ENCODE measurements around the gene AKTIP. TPM values are rescaled to one million over a fixed set of nuclear protein-coding genes. Genes with fewer than 3 reads are reported as not detected.

The AKTIP gene
- total RNA-seq, 1 experiment from 2014 or later: 23.5 TPM

- TF ChIP-seq REST (IDR thresholded peaks at IDR 0.05; ENCODE audit: low read depth) (no peak), POLR2A (IDR thresholded peaks at IDR 0.05; ENCODE audit: borderline replicate concordance, extremely low read depth, insufficient read depth, insufficient read length) (no peak)
Observed at GRCh38 chr16:53530046-53530445, 27.0 kb upstream of the AKTIP start (continued).

GRCh38 chr16:53529513-53529912 is 26.5 kb upstream of the AKTIP start:
- TF ChIP-seq EZH2 (IDR thresholded peaks at IDR 0.05) (no peak), ATF3 (IDR thresholded peaks at IDR 0.05) (no peak), EGR1 (IDR thresholded peaks at IDR 0.05; ENCODE audit: low read depth) (no peak), ZBTB33 (IDR thresholded peaks at IDR 0.05; ENCODE audit: extremely low read depth, insufficient replicate concordance, low read length) (no peak), EZH2phosphoT487 (IDR thresholded peaks at IDR 0.05; ENCODE audit: borderline replicate concordance) (no peak), CBX3 (IDR thresholded peaks at IDR 0.05; ENCODE audit: low read depth) (no peak)

More at GRCh38 chr16:53529513-53529912, 26.5 kb upstream of the AKTIP start:
- intact Hi-C loops (cut with micrococcal nuclease): no loop called here
- no peaks in the 10 kb centered on the region for H3K27me3 ChIP-seq (ENCODE audit: insufficient read depth, low read length)
- RAD21 ChIA-PET (ENCODE audit: low non-redundant PET in 1 of 2, low total read pairs in 2 of 2, uncharacterized antibody in 2 of 2, unreplicated experiment in 2 of 2): no interaction called here
- H3K36me3 ChIP-seq (ENCODE audit: control insufficient read depth in 1 of 2, insufficient read depth in 2 of 2, low read length in 2 of 2): no peaks in the 10 kb centered on the region
- H3K9me2 ChIP-seq (ENCODE audit: insufficient read depth): no peaks in the 10 kb centered on the region
- CTCF ChIA-PET: no interaction called here
- no peaks in the 10 kb centered on the region for H3K4me1 ChIP-seq (ENCODE audit: control insufficient read depth in 1 of 2, insufficient read depth in 2 of 2, low read length in 2 of 2)
- no peak overlapping the region for H3K27ac ChIP-seq (ENCODE audit: low read depth, low read length)
- H3K4me3 ChIP-seq (replicated peaks in 1 of 2; ENCODE audit: low read depth in 1 of 2, low read length in 2 of 2): no peak overlapping the region
- no peak overlapping the region for H3K4me2 ChIP-seq (ENCODE audit: low read length)
- DNase-seq (ENCODE audit: low read depth, low spot score): no peak
- no peaks in the 10 kb centered on the region for H3K9me3 ChIP-seq (ENCODE audit: control insufficient read depth in 1 of 2, insufficient read depth in 1 of 2, low read depth in 1 of 2, low read length in 2 of 2)
- POLR2A ChIA-PET: no interaction called here
- BruUV-seq (replicated peaks): no TSS peak
- ATAC-seq: no peak
- H3K79me2 ChIP-seq (ENCODE audit: insufficient read depth, low read length): no peaks in the 10 kb centered on the region
- H2AFZ ChIP-seq (ENCODE audit: low read depth, low read length, poor library complexity, severe bottlenecking): no peak overlapping the region
- H3K9ac ChIP-seq (ENCODE audit: low read length): no peak overlapping the region
- H4K20me1 ChIP-seq (ENCODE audit: insufficient read depth): no peaks in the 10 kb centered on the region
